HEK293 (cell line): ENCODE results near the gene PAM.

ENCODE experiments used
- CTCF ChIA-PET: fragments of 350-600 bp; formaldehyde crosslinking; extraction: SDS; loops from one replicate; lab custom pipeline; 2021; ENCODE audit warnings: antibody characterized with exemption; lab: Yijun Ruan, JAX
- POLR2A ChIA-PET: fragments of 300-600 bp; formaldehyde crosslinking; extraction: SDS; loops from one replicate; lab custom pipeline; 2020; ENCODE audit warnings: antibody characterized with exemption, inconsistent platforms; lab: Yijun Ruan, JAX
- H3K27ac ChIP-seq: fragments of 200-500 bp; sonication (Bioruptor generic); 2 replicates; pipeline ENCODE4 v1.5.1; 2014; ENCODE audit warnings: low read depth, low read length, control low read depth, inconsistent platforms; ENCODE audit errors: extremely low read depth
- H3K36me3 ChIP-seq, 2 experiments: fragments of 200-500 bp in 1 of 2; sonication (Bioruptor generic) in 1 of 2; 1 replicate in 1 of 2; 2 replicates in 1 of 2; pipeline ENCODE4 v1.5.1; 2014 to 2017; ENCODE audit warnings: inconsistent platforms in 2 of 2, low read length in 2 of 2; ENCODE audit not compliant: control insufficient read depth in 2 of 2, insufficient read depth in 1 of 2
- H3K4me1 ChIP-seq: fragments of 200-500 bp; sonication (Bioruptor generic); 2 replicates; pipeline ENCODE4 v1.5.1; 2014; ENCODE audit warnings: mild to moderate bottlenecking, low read length, inconsistent platforms; ENCODE audit not compliant: control insufficient read depth, insufficient read depth
- H3K4me3 ChIP-seq: 2 replicates; pipeline ENCODE4 v1.5.1; 2011; ENCODE audit warnings: low read depth, mild to moderate bottlenecking, control low read depth, low read length, moderate library complexity
- H3K9me3 ChIP-seq: fragments of 200-500 bp; sonication (Bioruptor generic); 2 replicates; pipeline ENCODE4 v1.5.1; 2014; ENCODE audit warnings: low read depth, low read length, inconsistent platforms; ENCODE audit not compliant: control insufficient read depth, insufficient read depth
- TRIM28 ChIP-seq: IDR thresholded peaks from 2 replicates; pipeline ENCODE4 v1.6.1; 2011; ENCODE audit warnings: low read length, control low read depth, borderline replicate concordance
- ZBTB17 ChIP-seq: fragments of 450-650 bp; formaldehyde crosslinking; IDR thresholded peaks from 2 replicates; pipeline ENCODE4 v1.5.1; 2016; ENCODE audit warnings: missing biosample characterization, missing genetic modification characterization
- ZFP69B ChIP-seq: fragments of 450-650 bp; formaldehyde crosslinking; IDR thresholded peaks from 2 replicates; pipeline ENCODE4 v1.5.1; 2016; ENCODE audit warnings: missing biosample characterization, missing genetic modification characterization
- ZNF133 ChIP-seq: fragments of 450-650 bp; formaldehyde crosslinking; IDR thresholded peaks from 2 replicates; pipeline ENCODE4 v1.5.1; 2016; ENCODE audit warnings: missing biosample characterization, missing genetic modification characterization
- ZNF19 ChIP-seq: fragments of 450-650 bp; formaldehyde crosslinking; IDR thresholded peaks from 2 replicates; pipeline ENCODE4; 2016; ENCODE audit warnings: missing biosample characterization, missing genetic modification characterization, low read depth
- ZNF391 ChIP-seq: fragments of 450-650 bp; formaldehyde crosslinking; IDR thresholded peaks from 2 replicates; pipeline ENCODE4 v1.5.1; 2016; ENCODE audit warnings: low read depth, missing biosample characterization, missing genetic modification characterization, borderline replicate concordance
- ZNF433 ChIP-seq: fragments of 450-650 bp; formaldehyde crosslinking; IDR thresholded peaks from 2 replicates; pipeline ENCODE4 v1.5.1; 2016; ENCODE audit warnings: missing biosample characterization, missing genetic modification characterization, low read depth
- ZNF544 ChIP-seq: fragments of 450-650 bp; formaldehyde crosslinking; IDR thresholded peaks from 2 replicates; pipeline ENCODE4 v1.5.0; 2017; ENCODE audit warnings: missing biosample characterization, missing genetic modification characterization
- ZNF560 ChIP-seq: fragments of 450-650 bp; formaldehyde crosslinking; IDR thresholded peaks from 2 replicates; pipeline ENCODE4 v1.5.1; 2017; ENCODE audit warnings: missing biosample characterization, missing genetic modification characterization, borderline replicate concordance
- ZNF571 ChIP-seq: fragments of 450-650 bp; formaldehyde crosslinking; IDR thresholded peaks from 2 replicates; pipeline ENCODE4 v1.5.0; 2017; ENCODE audit warnings: missing biosample characterization, missing genetic modification characterization
- ZNF629 ChIP-seq: fragments of 450-650 bp; formaldehyde crosslinking; IDR thresholded peaks from 2 replicates; pipeline ENCODE4 v1.5.1; 2017; ENCODE audit warnings: missing biosample characterization, missing genetic modification characterization
- ZNF670 ChIP-seq: fragments of 450-650 bp; formaldehyde crosslinking; IDR thresholded peaks from 2 replicates; pipeline ENCODE4 v1.5.1; 2016; ENCODE audit warnings: missing biosample characterization, missing genetic modification characterization, low read depth
- ZNF792 ChIP-seq: fragments of 450-650 bp; formaldehyde crosslinking; IDR thresholded peaks from 2 replicates; pipeline ENCODE4 v1.5.1; 2016; ENCODE audit warnings: missing biosample characterization, missing genetic modification characterization
- TF ChIP-seq, protein P1 (sequence below): fragments of 450-650 bp; formaldehyde crosslinking; conservative IDR thresholded peaks from 2 replicates; pipeline ENCODE4 v1.5.1; 2016; ENCODE audit warnings: low read depth, missing biosample characterization, missing genetic modification characterization
- TF ChIP-seq, protein P2 (sequence below): fragments of 450-650 bp; formaldehyde crosslinking; IDR thresholded peaks from 2 replicates; pipeline ENCODE4 v1.5.1; 2016; ENCODE audit warnings: missing biosample characterization, missing genetic modification characterization, low read depth
- TF ChIP-seq, protein P3 (sequence below): fragments of 450-650 bp; formaldehyde crosslinking; optimal IDR thresholded peaks from 2 replicates; pipeline ENCODE3; 2016; ENCODE audit warnings: missing biosample characterization, mild to moderate bottlenecking, missing genetic modification characterization
- TF ChIP-seq, protein P4 (sequence below): sonication (generic); formaldehyde crosslinking; IDR thresholded peaks from 2 replicates; pipeline ENCODE4 v1.8.1; 2022; ENCODE audit warnings: mild to moderate bottlenecking, moderate library complexity, missing genetic modification reagents
- TF ChIP-seq, protein P5 (sequence below): fragments of 450-650 bp; formaldehyde crosslinking; conservative IDR thresholded peaks from 2 replicates; pipeline ENCODE4 v1.5.1; 2016; ENCODE audit warnings: low read depth, missing biosample characterization, missing genetic modification characterization
- TF ChIP-seq, protein P6 (sequence below): fragments of 450-650 bp; formaldehyde crosslinking; IDR thresholded peaks from 2 replicates; pipeline ENCODE4 v1.5.1; 2016; ENCODE audit warnings: missing biosample characterization, missing genetic modification characterization

PAM gene

DNA sequence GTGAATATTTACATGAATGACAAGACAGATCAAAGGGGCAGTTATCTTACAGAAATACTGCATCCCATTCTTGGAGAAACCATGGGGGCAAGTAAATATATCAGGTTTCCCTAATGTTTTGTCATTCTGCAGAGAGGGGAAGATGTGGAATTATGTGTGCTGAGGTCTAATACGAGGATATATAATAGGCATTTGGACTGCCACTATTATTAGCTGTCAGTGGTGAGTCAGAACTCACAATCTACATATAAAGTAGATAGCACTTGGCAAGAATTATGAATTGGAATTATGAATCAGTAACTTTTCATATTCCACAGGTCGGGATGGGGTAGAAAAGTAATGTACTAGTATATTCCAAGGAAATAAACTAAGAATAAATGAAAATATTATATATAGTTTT lies 243.1 kb downstream of the PAM start (continued):
- TF ChIP-seq, protein P1, sequence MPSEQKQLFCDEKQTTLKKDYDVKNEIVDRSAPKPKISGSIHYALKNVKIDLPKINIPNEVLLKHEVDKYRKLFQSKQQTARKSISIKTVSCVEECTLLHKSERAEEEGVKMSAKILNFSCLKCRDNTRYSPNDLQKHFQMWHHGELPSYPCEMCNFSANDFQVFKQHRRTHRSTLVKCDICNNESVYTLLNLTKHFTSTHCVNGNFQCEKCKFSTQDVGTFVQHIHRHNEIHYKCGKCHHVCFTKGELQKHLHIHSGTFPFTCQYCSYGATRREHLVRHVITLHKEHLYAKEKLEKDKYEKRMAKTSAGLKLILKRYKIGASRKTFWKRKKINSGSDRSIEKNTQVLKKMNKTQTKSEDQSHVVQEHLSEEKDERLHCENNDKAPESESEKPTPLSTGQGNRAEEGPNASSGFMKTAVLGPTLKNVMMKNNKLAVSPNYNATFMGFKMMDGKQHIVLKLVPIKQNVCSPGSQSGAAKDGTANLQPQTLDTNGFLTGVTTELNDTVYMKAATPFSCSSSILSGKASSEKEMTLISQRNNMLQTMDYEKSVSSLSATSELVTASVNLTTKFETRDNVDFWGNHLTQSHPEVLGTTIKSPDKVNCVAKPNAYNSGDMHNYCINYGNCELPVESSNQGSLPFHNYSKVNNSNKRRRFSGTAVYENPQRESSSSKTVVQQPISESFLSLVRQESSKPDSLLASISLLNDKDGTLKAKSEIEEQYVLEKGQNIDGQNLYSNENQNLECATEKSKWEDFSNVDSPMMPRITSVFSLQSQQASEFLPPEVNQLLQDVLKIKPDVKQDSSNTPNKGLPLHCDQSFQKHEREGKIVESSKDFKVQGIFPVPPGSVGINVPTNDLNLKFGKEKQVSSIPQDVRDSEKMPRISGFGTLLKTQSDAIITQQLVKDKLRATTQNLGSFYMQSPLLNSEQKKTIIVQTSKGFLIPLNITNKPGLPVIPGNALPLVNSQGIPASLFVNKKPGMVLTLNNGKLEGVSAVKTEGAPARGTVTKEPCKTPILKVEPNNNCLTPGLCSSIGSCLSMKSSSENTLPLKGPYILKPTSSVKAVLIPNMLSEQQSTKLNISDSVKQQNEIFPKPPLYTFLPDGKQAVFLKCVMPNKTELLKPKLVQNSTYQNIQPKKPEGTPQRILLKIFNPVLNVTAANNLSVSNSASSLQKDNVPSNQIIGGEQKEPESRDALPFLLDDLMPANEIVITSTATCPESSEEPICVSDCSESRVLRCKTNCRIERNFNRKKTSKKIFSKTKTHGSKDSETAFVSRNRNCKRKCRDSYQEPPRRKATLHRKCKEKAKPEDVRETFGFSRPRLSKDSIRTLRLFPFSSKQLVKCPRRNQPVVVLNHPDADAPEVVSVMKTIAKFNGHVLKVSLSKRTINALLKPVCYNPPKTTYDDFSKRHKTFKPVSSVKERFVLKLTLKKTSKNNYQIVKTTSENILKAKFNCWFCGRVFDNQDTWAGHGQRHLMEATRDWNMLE (tag by site-specific recombination), result no peak
- TF ChIP-seq, protein P2, sequence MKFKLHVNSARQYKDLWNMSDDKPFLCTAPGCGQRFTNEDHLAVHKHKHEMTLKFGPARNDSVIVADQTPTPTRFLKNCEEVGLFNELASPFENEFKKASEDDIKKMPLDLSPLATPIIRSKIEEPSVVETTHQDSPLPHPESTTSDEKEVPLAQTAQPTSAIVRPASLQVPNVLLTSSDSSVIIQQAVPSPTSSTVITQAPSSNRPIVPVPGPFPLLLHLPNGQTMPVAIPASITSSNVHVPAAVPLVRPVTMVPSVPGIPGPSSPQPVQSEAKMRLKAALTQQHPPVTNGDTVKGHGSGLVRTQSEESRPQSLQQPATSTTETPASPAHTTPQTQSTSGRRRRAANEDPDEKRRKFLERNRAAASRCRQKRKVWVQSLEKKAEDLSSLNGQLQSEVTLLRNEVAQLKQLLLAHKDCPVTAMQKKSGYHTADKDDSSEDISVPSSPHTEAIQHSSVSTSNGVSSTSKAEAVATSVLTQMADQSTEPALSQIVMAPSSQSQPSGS (tag by site-specific recombination), result no peak
- TF ChIP-seq ZNF19 (tag by site-specific recombination) (no peak), ZNF670 (tag by site-specific recombination) (no peak), ZNF133 (tag by site-specific recombination) (no peak), ZNF792 (tag by site-specific recombination) (no peak)
- TF ChIP-seq, protein P3, sequence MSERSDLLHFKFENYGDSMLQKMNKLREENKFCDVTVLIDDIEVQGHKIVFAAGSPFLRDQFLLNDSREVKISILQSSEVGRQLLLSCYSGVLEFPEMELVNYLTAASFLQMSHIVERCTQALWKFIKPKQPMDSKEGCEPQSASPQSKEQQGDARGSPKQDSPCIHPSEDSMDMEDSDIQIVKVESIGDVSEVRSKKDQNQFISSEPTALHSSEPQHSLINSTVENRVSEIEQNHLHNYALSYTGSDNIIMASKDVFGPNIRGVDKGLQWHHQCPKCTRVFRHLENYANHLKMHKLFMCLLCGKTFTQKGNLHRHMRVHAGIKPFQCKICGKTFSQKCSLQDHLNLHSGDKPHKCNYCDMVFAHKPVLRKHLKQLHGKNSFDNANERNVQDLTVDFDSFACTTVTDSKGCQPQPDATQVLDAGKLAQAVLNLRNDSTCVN (tag by site-specific recombination), result no peak

DNA sequence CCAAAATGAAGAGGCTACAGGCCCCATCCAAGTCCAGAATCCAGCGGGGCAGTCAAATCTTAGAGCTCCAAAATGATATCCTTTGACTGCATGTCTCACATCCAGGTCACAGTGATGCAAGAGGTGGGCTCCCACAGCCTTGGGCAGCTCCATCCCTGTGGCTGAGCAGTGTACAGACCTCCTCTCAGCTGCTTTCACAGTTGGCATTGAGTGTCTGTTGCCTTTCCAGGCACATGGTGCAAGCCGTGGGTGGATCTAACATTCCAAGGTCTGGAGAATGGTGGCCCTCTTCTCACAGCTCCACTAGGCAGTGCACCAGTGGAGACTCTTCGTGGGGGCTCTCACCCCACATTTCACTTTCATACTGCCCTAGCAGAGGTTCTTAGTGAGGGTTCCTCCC lies 244.1 kb downstream of the PAM start:
- H3K4me3 ChIP-seq, result no peak overlapping the region
- TF ChIP-seq ZNF571 (tag by site-specific recombination) (no peak), ZNF391 (tag by site-specific recombination) (no peak), ZFP69B (tag by site-specific recombination) (no peak), ZNF544 (tag by site-specific recombination) (no peak), ZBTB17 (tag by site-specific recombination) (no peak), ZNF560 (tag by site-specific recombination) (no peak), TRIM28 (no peak), ZNF629 (tag by site-specific recombination) (no peak), ZNF133 (tag by site-specific recombination) (no peak), ZNF433 (tag by site-specific recombination) (no peak)
- TF ChIP-seq, protein P2 (tag by site-specific recombination), result no peak
- TF ChIP-seq, protein P4, sequence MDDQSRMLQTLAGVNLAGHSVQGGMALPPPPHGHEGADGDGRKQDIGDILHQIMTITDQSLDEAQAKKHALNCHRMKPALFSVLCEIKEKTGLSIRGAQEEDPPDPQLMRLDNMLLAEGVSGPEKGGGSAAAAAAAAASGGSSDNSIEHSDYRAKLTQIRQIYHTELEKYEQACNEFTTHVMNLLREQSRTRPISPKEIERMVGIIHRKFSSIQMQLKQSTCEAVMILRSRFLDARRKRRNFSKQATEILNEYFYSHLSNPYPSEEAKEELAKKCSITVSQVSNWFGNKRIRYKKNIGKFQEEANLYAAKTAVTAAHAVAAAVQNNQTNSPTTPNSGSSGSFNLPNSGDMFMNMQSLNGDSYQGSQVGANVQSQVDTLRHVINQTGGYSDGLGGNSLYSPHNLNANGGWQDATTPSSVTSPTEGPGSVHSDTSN (CRISPR knock-in tag), result no peak
- TF ChIP-seq, protein P5, sequence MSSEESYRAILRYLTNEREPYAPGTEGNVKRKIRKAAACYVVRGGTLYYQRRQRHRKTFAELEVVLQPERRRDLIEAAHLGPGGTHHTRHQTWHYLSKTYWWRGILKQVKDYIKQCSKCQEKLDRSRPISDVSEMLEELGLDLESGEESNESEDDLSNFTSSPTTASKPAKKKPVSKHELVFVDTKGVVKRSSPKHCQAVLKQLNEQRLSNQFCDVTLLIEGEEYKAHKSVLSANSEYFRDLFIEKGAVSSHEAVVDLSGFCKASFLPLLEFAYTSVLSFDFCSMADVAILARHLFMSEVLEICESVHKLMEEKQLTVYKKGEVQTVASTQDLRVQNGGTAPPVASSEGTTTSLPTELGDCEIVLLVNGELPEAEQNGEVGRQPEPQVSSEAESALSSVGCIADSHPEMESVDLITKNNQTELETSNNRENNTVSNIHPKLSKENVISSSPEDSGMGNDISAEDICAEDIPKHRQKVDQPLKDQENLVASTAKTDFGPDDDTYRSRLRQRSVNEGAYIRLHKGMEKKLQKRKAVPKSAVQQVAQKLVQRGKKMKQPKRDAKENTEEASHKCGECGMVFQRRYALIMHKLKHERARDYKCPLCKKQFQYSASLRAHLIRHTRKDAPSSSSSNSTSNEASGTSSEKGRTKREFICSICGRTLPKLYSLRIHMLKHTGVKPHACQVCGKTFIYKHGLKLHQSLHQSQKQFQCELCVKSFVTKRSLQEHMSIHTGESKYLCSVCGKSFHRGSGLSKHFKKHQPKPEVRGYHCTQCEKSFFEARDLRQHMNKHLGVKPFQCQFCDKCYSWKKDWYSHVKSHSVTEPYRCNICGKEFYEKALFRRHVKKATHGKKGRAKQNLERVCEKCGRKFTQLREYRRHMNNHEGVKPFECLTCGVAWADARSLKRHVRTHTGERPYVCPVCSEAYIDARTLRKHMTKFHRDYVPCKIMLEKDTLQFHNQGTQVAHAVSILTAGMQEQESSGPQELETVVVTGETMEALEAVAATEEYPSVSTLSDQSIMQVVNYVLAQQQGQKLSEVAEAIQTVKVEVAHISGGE, result no peak
- TF ChIP-seq, protein P6, sequence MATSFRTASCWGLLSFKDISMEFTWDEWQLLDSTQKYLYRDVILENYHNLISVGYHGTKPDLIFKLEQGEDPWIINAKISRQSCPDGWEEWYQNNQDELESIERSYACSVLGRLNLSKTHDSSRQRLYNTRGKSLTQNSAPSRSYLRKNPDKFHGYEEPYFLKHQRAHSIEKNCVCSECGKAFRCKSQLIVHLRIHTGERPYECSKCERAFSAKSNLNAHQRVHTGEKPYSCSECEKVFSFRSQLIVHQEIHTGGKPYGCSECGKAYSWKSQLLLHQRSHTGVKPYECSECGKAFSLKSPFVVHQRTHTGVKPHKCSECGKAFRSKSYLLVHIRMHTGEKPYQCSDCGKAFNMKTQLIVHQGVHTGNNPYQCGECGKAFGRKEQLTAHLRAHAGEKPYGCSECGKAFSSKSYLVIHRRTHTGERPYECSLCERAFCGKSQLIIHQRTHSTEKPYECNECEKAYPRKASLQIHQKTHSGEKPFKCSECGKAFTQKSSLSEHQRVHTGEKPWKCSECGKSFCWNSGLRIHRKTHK (tag by site-specific recombination), result no peak

More for the DNA sequence above, 244.1 kb downstream of the PAM start:
- H3K36me3 ChIP-seq, result no peaks in the 10 kb centered on the region
- H3K4me1 ChIP-seq, result no peaks in the 10 kb centered on the region
- no peaks in the 10 kb centered on the region for H3K9me3 ChIP-seq
- no peak overlapping the region for H3K27ac ChIP-seq
- ChIA-PET POLR2A (no interaction called here), CTCF (no interaction called here)
